GM21381 (cell line): Measurements from ENCODE around the gene GRPR.
"Not testable (repeated sequence)": the region's sequence is repeated elsewhere in the genome, so short reads cannot be mapped to it uniquely, and the experiment has no call there.

Experiments used
- ATAC-seq: cut with Tn5 transposase; IDR thresholded peaks from one replicate; pipeline ENCODE4 v1.9.1; 2021; ENCODE audit warnings: mild to moderate bottlenecking, moderate library complexity; ENCODE audit not compliant: unreplicated experiment

The GRPR gene

DNA sequence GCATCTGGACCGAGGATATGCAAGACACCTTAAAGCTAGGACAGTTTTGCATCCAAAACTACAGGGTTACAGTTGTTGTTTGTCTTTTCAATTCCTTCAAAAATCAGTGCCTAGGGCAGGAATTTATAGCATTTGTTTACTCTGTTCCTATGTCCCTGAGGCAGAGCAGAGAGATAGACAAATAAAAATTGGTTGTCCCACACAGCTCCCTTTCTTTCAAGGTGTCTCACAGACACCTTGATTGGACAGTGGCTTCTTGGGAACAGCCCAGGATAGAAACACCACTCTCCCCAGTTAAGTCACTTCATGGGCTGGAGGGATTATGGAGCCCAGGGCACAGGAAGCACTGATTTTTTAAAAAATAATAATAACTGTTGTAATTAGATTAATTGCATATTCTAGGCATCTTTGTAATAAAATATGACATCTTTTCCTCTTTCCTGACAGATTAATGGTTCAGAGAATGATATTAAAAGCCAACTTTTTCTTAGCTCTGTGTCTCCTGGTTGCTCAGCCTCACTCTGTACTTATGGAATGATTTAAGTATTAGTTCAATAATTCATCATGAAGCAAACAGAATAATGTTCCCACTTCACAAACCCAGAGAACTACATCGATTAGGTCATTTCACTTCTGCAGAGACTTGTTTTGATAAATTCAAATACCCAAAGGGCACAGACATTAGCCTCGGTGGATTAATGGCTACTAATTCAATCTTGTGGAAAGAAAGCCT lies 52.1 kb downstream of the GRPR start:
- ATAC-seq = no peak

- ATAC-seq = no peak
Observed at GRCh38 chrX:16177260-16177659, 53.9 kb downstream of the GRPR start.

DNA sequence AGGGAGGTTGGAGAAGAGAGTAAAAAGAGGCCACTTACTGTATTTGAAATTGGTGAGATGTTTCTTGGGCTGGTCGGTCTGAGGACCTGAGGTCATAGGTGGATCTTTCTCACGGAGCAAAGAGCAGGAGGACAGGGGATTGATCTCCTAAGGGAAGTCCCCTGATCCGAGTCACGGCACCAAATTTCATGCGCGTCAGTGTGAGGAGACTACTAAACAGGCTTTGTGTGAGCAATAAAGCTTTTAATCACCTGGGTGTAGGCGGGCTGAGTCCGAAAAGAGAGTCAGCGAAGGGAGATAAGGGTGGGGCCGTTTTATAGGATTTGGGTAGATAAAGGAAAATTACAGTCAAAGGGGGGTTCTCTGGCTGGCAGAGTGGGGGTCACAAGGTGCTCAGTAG lies 60.5 kb downstream of the GRPR start:
- not testable (repeated sequence) for ATAC-seq

DNA sequence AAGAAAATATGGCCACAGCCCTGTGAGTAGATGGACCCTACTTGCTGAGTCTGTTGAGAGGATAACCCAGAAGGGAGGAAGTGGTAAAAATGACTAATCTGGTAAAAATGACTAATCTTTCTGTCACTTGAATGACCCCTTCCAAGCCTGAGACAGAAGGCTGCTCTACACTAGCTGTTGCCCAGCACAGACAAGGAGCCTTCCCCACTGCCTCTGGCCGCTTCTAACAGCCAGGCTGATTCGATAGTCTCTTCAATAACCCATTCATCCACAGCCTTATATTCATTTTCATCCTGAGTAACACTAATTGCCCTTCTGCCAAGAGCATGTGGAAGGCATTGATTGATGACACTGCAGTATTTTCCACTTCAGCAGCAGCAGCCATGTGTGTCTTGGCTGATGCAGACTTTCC lies 62.4 kb downstream of the GRPR start:
- ATAC-seq = peak; percentile 92

DNA sequence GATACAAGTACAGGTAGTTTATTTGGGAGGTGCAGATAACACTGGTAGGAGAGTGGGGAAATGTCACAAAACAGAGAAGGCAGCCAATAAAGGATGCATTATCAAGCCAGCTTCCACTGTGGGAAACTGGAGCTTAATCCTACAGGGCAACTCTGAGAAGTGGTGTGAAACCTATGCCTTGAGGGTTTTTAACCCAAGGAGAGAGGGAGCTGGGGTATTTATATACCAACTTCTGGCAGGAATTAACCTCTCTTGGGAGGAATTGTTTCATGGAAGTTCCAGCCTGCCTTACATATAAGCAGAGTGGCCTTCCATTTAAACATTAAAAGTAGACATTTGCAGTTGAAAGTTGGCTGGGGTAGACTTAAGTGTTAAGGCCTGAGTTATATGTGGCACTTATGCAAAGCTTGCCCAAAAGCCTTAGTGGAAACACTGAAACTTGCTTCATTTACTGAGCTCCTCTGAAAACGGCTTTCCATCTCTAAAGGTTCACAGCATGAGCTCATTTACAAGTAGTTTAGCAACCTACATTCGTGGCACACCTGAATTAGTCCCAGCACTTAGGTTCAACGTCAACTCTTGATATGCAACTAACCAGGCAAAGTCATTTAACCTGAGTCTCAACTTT lies 63.1 kb downstream of the GRPR start:
- ATAC-seq = no peak

- no peak for ATAC-seq
Observed at GRCh38 chrX:16187024-16187760, 63.8 kb downstream of the GRPR start.

DNA sequence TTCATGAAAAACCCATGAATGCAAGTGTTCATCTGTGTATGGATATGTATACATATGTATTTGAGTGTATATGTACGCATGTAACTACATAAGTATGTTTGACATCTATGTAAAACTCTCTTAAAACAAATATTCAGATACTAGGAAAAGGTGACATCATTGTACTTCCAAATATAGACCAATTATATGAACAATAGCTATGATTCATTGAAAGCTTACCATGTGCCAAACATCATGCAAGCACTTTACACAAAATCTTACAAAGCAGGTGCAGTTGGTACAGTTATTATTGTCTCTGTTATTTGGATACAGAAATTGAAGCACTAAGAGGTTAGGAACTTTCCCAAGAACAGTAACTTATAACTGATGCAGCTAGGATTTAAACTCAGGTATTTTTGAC lies 65.3 kb downstream of the GRPR start:
- no peak for ATAC-seq

DNA sequence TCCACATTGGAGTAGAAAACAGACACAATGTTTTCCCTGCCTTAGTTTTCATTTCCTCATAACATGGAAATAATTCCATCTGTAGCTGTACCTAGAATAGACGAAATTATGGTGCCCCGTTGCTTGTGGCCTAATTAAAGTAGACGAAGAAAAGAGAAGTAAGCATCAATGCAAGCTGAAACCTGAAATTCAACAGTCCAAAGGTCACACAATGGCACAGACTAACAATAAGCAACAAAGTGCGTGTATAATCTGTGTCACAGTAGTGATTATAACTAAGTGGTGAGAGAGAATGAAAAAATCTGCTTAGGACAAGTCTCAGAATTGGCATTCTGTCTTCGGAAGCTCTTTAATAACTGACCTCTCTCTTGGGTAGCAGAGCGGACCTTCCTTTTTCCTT lies 68.2 kb downstream of the GRPR start:
- no peak for ATAC-seq

GRCh38 chrX:16196829-16197228 lies 73.5 kb downstream of the GRPR start:
- no peak for ATAC-seq

- no peak for ATAC-seq
Observed at GRCh38 chrX:16199343-16199742, 76.0 kb downstream of the GRPR start.

DNA sequence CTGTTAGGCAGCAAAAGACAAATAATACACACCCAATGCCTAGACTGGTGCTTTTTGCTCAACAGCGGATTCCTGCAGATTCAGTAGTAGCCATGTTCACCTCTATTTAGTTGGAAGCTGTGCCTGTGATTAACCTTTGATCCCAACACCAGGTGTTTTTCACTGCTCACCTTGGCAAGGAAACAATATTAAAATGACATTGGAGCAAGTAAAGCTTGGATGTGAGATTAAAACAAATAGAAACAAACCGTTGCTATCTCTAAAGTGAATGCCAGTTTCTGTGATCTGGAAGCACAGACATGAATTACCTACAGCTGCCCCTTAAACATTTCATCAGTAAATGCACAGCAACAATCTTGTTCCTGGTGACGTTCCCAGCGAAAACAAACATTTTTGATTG lies 79.6 kb downstream of the GRPR start:
- ATAC-seq = no peak
